Caco-2 (cell line): ENCODE data around the gene TSHZ3. TPM values are rescaled to one million over a fixed set of nuclear protein-coding genes. Genes with fewer than 3 reads are reported as not detected.

Experiments
- BruUV-seq: library from RNA; stranded (reverse); fragments of 400-500 nt; replicated peaks from 2 replicates; lab custom pipeline; 2021; lab: Mats Ljungman, UMichigan
- CTCF ChIA-PET: fragments of 300-600 bp; sonication (Branson Sonifier 250); formaldehyde crosslinking; loops from one replicate; lab custom pipeline; 2022; ENCODE audit warnings: antibody characterized with exemption; lab: Charles Lee
- POLR2A ChIA-PET: fragments of 300-600 bp; sonication (Branson Sonifier 250); formaldehyde crosslinking; loops from one replicate; lab custom pipeline; 2022; ENCODE audit warnings: antibody characterized with exemption; lab: Charles Lee
- DNase-seq, 2 experiments: peaks; one replicate each; pipeline versions ENCODE4 v3.0.0 to v3.0.0-alpha.2; 2020 to 2022
- H3K27me3 ChIP-seq: replicated peaks from 2 replicates; pipeline ENCODE4 v1.6.0; 2011; ENCODE audit warnings: low read length; ENCODE audit not compliant: control insufficient read depth, insufficient read depth
- H3K36me3 ChIP-seq: 2 replicates; pipeline ENCODE4 v1.5.1; 2011; ENCODE audit warnings: low read length; ENCODE audit not compliant: control insufficient read depth, insufficient read depth
- H3K4me1 ChIP-seq: fragments of 250-450 bp; sonication (Bioruptor Pico); 2 replicates; pipeline ENCODE4 v1.5.1; 2020; ENCODE audit warnings: mild to moderate bottlenecking
- H3K4me3 ChIP-seq: 2 replicates; pipeline ENCODE4 v1.5.1; 2011; ENCODE audit warnings: low read depth, mild to moderate bottlenecking, control low read depth, low read length
- H3K9me3 ChIP-seq: fragments of 250-450 bp; sonication (Bioruptor Pico); 2 replicates; pipeline ENCODE4 v1.5.1; 2020; ENCODE audit warnings: mild to moderate bottlenecking, moderate library complexity
- H3K27ac Mint-ChIP-seq: one replicate; pipeline ENCODE4 v1.8.0; 2022; ENCODE audit warnings: mixed read lengths; ENCODE audit not compliant: unreplicated experiment
- H3K27me3 Mint-ChIP-seq: one replicate; pipeline ENCODE4 v1.8.0; 2022; ENCODE audit warnings: mixed read lengths; ENCODE audit not compliant: insufficient read depth, unreplicated experiment
- H3K36me3 Mint-ChIP-seq: one replicate; pipeline ENCODE4 v1.8.0; 2022; ENCODE audit warnings: mild to moderate bottlenecking, mixed read lengths; ENCODE audit not compliant: insufficient read depth, unreplicated experiment
- H3K4me1 Mint-ChIP-seq: one replicate; pipeline ENCODE4 v1.8.0; 2022; ENCODE audit warnings: low read depth, mixed read lengths; ENCODE audit not compliant: unreplicated experiment
- H3K4me3 Mint-ChIP-seq: one replicate; pipeline ENCODE4 v1.8.0; 2022; ENCODE audit warnings: mild to moderate bottlenecking, moderate library complexity, mixed read lengths; ENCODE audit not compliant: unreplicated experiment
- H3K9me3 Mint-ChIP-seq: one replicate; pipeline ENCODE4 v1.8.0; 2022; ENCODE audit warnings: mixed read lengths; ENCODE audit not compliant: unreplicated experiment
- CTCF ChIP-seq, 2 experiments: fragments of 200-600 bp in 1 of 2; IDR thresholded peaks; 1 replicate in 1 of 2; 2 replicates in 1 of 2; pipeline versions ENCODE4 v1.5.1 to v1.8.0; 2011 to 2022; ENCODE audit warnings: antibody characterized with exemption in 1 of 2, control low read depth in 1 of 2, inconsistent platforms in 1 of 2, low read depth in 1 of 2, low read length in 1 of 2, mild to moderate bottlenecking in 1 of 2, moderate library complexity in 1 of 2; ENCODE audit not compliant: insufficient read depth in 1 of 2, severe bottlenecking in 1 of 2, unreplicated experiment in 1 of 2
- intact Hi-C: fragments of 100-400 bp; cut with micrococcal nuclease; formaldehyde crosslinking; loops from one replicate; pipeline ENCODE4 v1.10.0; 2022; ENCODE audit not compliant: unreplicated experiment
- total RNA-seq: library from RNA; stranded (reverse); gene quantifications from 2 replicates; pipeline ENCODE4 v1.2.3, GENCODE V29; 2022

TSHZ3 gene
- total RNA-seq, 1 experiment from 2014 or later: not detected

DNA sequence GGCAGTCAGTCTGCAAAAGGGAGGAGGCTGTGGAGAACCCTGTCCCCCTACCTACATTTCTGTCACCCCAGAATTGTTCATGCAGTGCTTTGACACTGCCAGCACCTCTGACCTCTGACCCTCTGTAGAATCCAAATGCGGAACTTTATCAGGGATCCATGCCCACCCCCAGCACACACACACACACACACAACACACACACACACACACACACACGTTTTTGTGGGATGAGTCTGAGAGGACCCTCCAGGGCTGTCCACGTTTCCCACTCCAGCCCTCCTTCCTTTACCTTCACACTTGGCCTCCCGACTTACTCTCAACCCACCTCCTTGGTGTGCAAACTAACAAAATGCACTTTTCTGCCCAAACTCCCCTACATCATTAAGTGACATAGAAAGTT, 42.3 kb upstream of the TSHZ3 start:
- Mint-ChIP-seq H3K4me3 (no peak overlapping the region), H3K27me3 (peaks cover 5% of the 10 kb centered on the region), H3K4me1 (no peaks in the 10 kb centered on the region), H3K27ac (no peak overlapping the region), H3K9me3 (no peaks in the 10 kb centered on the region), H3K36me3 (no peaks in the 10 kb centered on the region)
- no peak for DNase-seq
- CTCF ChIA-PET: no interaction called here
- Histone ChIP-seq H3K4me1 (no peaks in the 10 kb centered on the region), H3K36me3 (no peaks in the 10 kb centered on the region), H3K27me3 (no peaks in the 10 kb centered on the region), H3K4me3 (no peak overlapping the region), H3K9me3 (no peaks in the 10 kb centered on the region)
- intact Hi-C loops: no loop called here
- BruUV-seq: no TSS peak
- TF ChIP-seq CTCF (IDR thresholded peaks at IDR 0.05; ENCODE audit: insufficient read depth in 1 of 2, low read depth in 1 of 2, low read length in 1 of 2, severe bottlenecking in 1 of 2, unreplicated experiment in 1 of 2): no peak
- POLR2A ChIA-PET: no interaction called here

GRCh38 chr19:31390711-31391110, 41.5 kb upstream of the TSHZ3 start:
- Mint-ChIP-seq H3K9me3 (no peaks in the 10 kb centered on the region), H3K4me3 (no peak overlapping the region), H3K4me1 (no peaks in the 10 kb centered on the region), H3K27me3 (peaks cover 5% of the 10 kb centered on the region), H3K36me3 (no peaks in the 10 kb centered on the region), H3K27ac (no peak overlapping the region)
- Histone ChIP-seq H3K36me3 (no peaks in the 10 kb centered on the region), H3K9me3 (no peaks in the 10 kb centered on the region), H3K4me3 (no peak overlapping the region), H3K4me1 (no peaks in the 10 kb centered on the region), H3K27me3 (no peaks in the 10 kb centered on the region)
- no peak for TF ChIP-seq CTCF (IDR thresholded peaks at IDR 0.05; ENCODE audit: insufficient read depth in 1 of 2, low read depth in 1 of 2, low read length in 1 of 2, severe bottlenecking in 1 of 2, unreplicated experiment in 1 of 2)
- ChIA-PET POLR2A (no interaction called here), CTCF (no interaction called here)
- no TSS peak for BruUV-seq
- no peak for DNase-seq
- intact Hi-C loops: no loop called here

GRCh38 chr19:31389874-31390273, 40.6 kb upstream of the TSHZ3 start:
- CTCF ChIA-PET: no interaction called here
- Mint-ChIP-seq H3K36me3 (no peaks in the 10 kb centered on the region), H3K9me3 (no peaks in the 10 kb centered on the region), H3K27me3 (peaks cover 5% of the 10 kb centered on the region), H3K4me3 (no peak overlapping the region), H3K4me1 (no peaks in the 10 kb centered on the region), H3K27ac (no peak overlapping the region)
- intact Hi-C loops: no loop called here
- no peak for DNase-seq
- POLR2A ChIA-PET: no interaction called here
- Histone ChIP-seq H3K4me3 (no peak overlapping the region), H3K4me1 (no peaks in the 10 kb centered on the region), H3K9me3 (no peaks in the 10 kb centered on the region), H3K36me3 (no peaks in the 10 kb centered on the region), H3K27me3 (no peaks in the 10 kb centered on the region)
- no peak for TF ChIP-seq CTCF (IDR thresholded peaks at IDR 0.05; ENCODE audit: insufficient read depth in 1 of 2, low read depth in 1 of 2, low read length in 1 of 2, severe bottlenecking in 1 of 2, unreplicated experiment in 1 of 2)
- no TSS peak for BruUV-seq
